COLO829 (cell line): Measurements from ENCODE around the gene TMEM178B.
"Not testable (repeated sequence)": the region's sequence is repeated elsewhere in the genome, so short reads cannot be mapped to it uniquely, and the experiment has no call there.

Experiments used
- DNase-seq: peaks from one replicate; pipeline ENCODE4 v3.0.0; 2012; ENCODE audit warnings: low spot score

Gene TMEM178B

GRCh38 chr7:141389140-141389796, 315.4 kb downstream of the TMEM178B start:
- DNase-seq: no peak

- DNase-seq: no peak
These were observed 316.5 kb downstream of the TMEM178B start for GRCh38 chr7:141390339-141390738.

GRCh38 chr7:141393056-141393455, 319.2 kb downstream of the TMEM178B start:
- DNase-seq: no peak

- no peak for DNase-seq
These were observed 323.6 kb downstream of the TMEM178B start for GRCh38 chr7:141397236-141398163.

- DNase-seq: no peak
These were observed 326.5 kb downstream of the TMEM178B start for GRCh38 chr7:141400356-141400755.

GRCh38 chr7:141402277-141402996, 328.6 kb downstream of the TMEM178B start:
- DNase-seq: no peak

GRCh38 chr7:141403846-141404245, 330.0 kb downstream of the TMEM178B start:
- not testable (repeated sequence) for DNase-seq

- DNase-seq: no peak
These were observed 332.5 kb downstream of the TMEM178B start for GRCh38 chr7:141406347-141406746.

GRCh38 chr7:141407893-141408292, 334.0 kb downstream of the TMEM178B start:
- DNase-seq: no peak

GRCh38 chr7:141408440-141408839, 334.6 kb downstream of the TMEM178B start:
- DNase-seq: no peak

- no peak for DNase-seq
These were observed 335.4 kb downstream of the TMEM178B start for GRCh38 chr7:141409219-141409618.

GRCh38 chr7:141409801-141410329, 336.0 kb downstream of the TMEM178B start:
- DNase-seq: no peak

- DNase-seq: no peak
These were observed 336.6 kb downstream of the TMEM178B start for GRCh38 chr7:141410353-141411000.

GRCh38 chr7:141411133-141411532, 337.3 kb downstream of the TMEM178B start:
- no peak for DNase-seq

- DNase-seq: no peak
These were observed 342.1 kb downstream of the TMEM178B start for GRCh38 chr7:141415999-141416398.

GRCh38 chr7:141416650-141417270, 342.9 kb downstream of the TMEM178B start:
- no peak for DNase-seq

- DNase-seq: no peak
These were observed 343.6 kb downstream of the TMEM178B start for GRCh38 chr7:141417506-141417905.

- DNase-seq: no peak
These were observed 344.2 kb downstream of the TMEM178B start for GRCh38 chr7:141418066-141418465.

- DNase-seq: no peak
These were observed 347.4 kb downstream of the TMEM178B start for GRCh38 chr7:141421306-141421705.

GRCh38 chr7:141427134-141427533, 353.3 kb downstream of the TMEM178B start:
- no peak for DNase-seq

GRCh38 chr7:141430455-141431139, 356.7 kb downstream of the TMEM178B start:
- DNase-seq: no peak
